Activated CD8-positive, alpha-beta T cell treated with anti-CD3 and anti-CD28 coated beads, Interleukin-2, amount 10 ng/mL, durations not matched to agents 7 days and 5 days (primary cell): Measurements from ENCODE around the gene SLCO4A1. TPM values are rescaled to one million over a fixed set of nuclear protein-coding genes. Genes with fewer than 3 reads are reported as not detected.

ENCODE experiments used
- ATAC-seq: fragments of 150-1000 bp; cut with Tn5 transposase; one replicate; pipeline ENCODE4 v1.10.0; 2021; ENCODE audit warnings: moderate library complexity
- CTCF ChIA-PET: fragments of 350-600 bp; sonication (Branson Sonifier 250); formaldehyde crosslinking; loops from one replicate; lab custom pipeline; 2021; ENCODE audit warnings: antibody characterized with exemption; lab: Charles Lee
- POLR2A ChIA-PET: fragments of 350-600 bp; sonication (Branson Sonifier 250); formaldehyde crosslinking; loops from one replicate; lab custom pipeline; 2021; ENCODE audit warnings: antibody characterized with exemption; lab: Charles Lee
- DNase-seq: peaks from one replicate; pipeline ENCODE4 v3.0.0-alpha.2; 2020
- H3K27ac Mint-ChIP-seq: one replicate; pipeline ENCODE4 v1.8.0; 2021; ENCODE audit warnings: mild to moderate bottlenecking, mixed read lengths
- H3K27me3 Mint-ChIP-seq: one replicate; pipeline ENCODE4 v1.8.0; 2021; ENCODE audit warnings: low read depth, mixed read lengths
- H3K36me3 Mint-ChIP-seq: one replicate; pipeline ENCODE4 v1.8.0; 2021; ENCODE audit warnings: low read depth, mixed read lengths
- H3K4me1 Mint-ChIP-seq: one replicate; pipeline ENCODE4 v1.8.0; 2021; ENCODE audit warnings: low read depth, mixed read lengths
- H3K4me3 Mint-ChIP-seq: one replicate; pipeline ENCODE4 v1.8.0; 2021; ENCODE audit warnings: mild to moderate bottlenecking, mixed read lengths
- H3K9me3 Mint-ChIP-seq: one replicate; pipeline ENCODE4 v1.8.0; 2022; ENCODE audit warnings: mixed read lengths; ENCODE audit not compliant: insufficient read depth
- total RNA-seq, 2 experiments: library from RNA; stranded (reverse); gene quantifications; one replicate each; pipeline ENCODE4 v1.2.3, GENCODE V29; 2021

SLCO4A1 gene
- total RNA-seq, 2 experiments from 2014 or later = 79.4 to 79.9 TPM

- no peak for DNase-seq
- Mint-ChIP-seq H3K4me3 (no peak overlapping the region), H3K27ac (no peak overlapping the region), H3K4me1 (peaks cover 35% of the 10 kb centered on the region), H3K27me3 (peaks cover 11% of the 10 kb centered on the region), H3K36me3 (no peaks in the 10 kb centered on the region), H3K9me3 (no peaks in the 10 kb centered on the region)
- ChIA-PET POLR2A (no interaction called here), CTCF (interaction anchor here (3.3 kb wide), 1 partner anchor 10 kb away, joined by 23 read pairs; no protein-coding TSS in a partner anchor)
- no peak for ATAC-seq
Observed at GRCh38 chr20:62607366-62608217, 34.7 kb upstream of the SLCO4A1 start.

GRCh38 chr20:62608218-62608565 lies 34.1 kb upstream of the SLCO4A1 start:
- no peak overlapping the region for H3K4me3 Mint-ChIP-seq

GRCh38 chr20:62609279-62609720 lies 33.0 kb upstream of the SLCO4A1 start:
- no peaks in the 10 kb centered on the region for H3K9me3 Mint-ChIP-seq
- CTCF ChIA-PET = no interaction called here
- no peaks in the 10 kb centered on the region for H3K36me3 Mint-ChIP-seq
- no peak overlapping the region for H3K27ac Mint-ChIP-seq
- ATAC-seq (no peak), DNase-seq (no peak)
- POLR2A ChIA-PET = no interaction called here
- H3K27me3 Mint-ChIP-seq = peaks cover 16% of the 10 kb centered on the region
- no peak overlapping the region for H3K4me3 Mint-ChIP-seq
- H3K4me1 Mint-ChIP-seq = peaks cover 19% of the 10 kb centered on the region

More at GRCh38 chr20:62608218-62608565, 34.1 kb upstream of the SLCO4A1 start:
- POLR2A ChIA-PET = no interaction called here
- Mint-ChIP-seq H3K4me1 (peaks cover 29% of the 10 kb centered on the region), H3K27ac (no peak overlapping the region), H3K9me3 (no peaks in the 10 kb centered on the region), H3K36me3 (no peaks in the 10 kb centered on the region), H3K27me3 (peaks cover 12% of the 10 kb centered on the region)
- CTCF ChIA-PET = interaction anchor here (3.3 kb wide), 1 partner anchor 9 kb away, joined by 23 read pairs; no protein-coding TSS in a partner anchor
- ATAC-seq (no peak), DNase-seq (no peak)

- no peaks in the 10 kb centered on the region for H3K36me3 Mint-ChIP-seq
- no peak overlapping the region for H3K4me3 Mint-ChIP-seq
- DNase-seq (no peak), ATAC-seq (no peak)
- POLR2A ChIA-PET = interaction anchor here (0.6 to 0.9 kb wide), 2 partner anchors 9 to 977 kb away, joined by 3 to 4 read pairs; no protein-coding TSS in a partner anchor
- no peaks in the 10 kb centered on the region for H3K9me3 Mint-ChIP-seq
- H3K27me3 Mint-ChIP-seq = peaks cover 19% of the 10 kb centered on the region
- H3K27ac Mint-ChIP-seq = no peak overlapping the region
- CTCF ChIA-PET = interaction anchor here (1.0 kb wide), 1 partner anchor 110 kb away, joined by 5 read pairs; no protein-coding TSS in a partner anchor
- H3K4me1 Mint-ChIP-seq = peaks cover 12% of the 10 kb centered on the region
Observed at GRCh38 chr20:62609811-62610757, 32.2 kb upstream of the SLCO4A1 start.

- peaks cover 4% of the 10 kb centered on the region for H3K4me1 Mint-ChIP-seq
- no peak for ATAC-seq
Observed at GRCh38 chr20:62611012-62611411, 31.3 kb upstream of the SLCO4A1 start.

GRCh38 chr20:62611819-62612218 lies 30.5 kb upstream of the SLCO4A1 start:
- peaks cover 23% of the 10 kb centered on the region for H3K27me3 Mint-ChIP-seq
- CTCF ChIA-PET = interaction anchor here (1.6 kb wide), 1 partner anchor 202 kb away, joined by 5 read pairs; no protein-coding TSS in a partner anchor
- POLR2A ChIA-PET = no interaction called here

More at GRCh38 chr20:62611012-62611411, 31.3 kb upstream of the SLCO4A1 start:
- ChIA-PET POLR2A (interaction anchor here (0.9 kb wide), 1 partner anchor 9 kb away, joined by 4 read pairs; no protein-coding TSS in a partner anchor), CTCF (interaction anchor here (1.0 kb wide), 1 partner anchor 111 kb away, joined by 5 read pairs; no protein-coding TSS in a partner anchor)
- no peak for DNase-seq
- Mint-ChIP-seq H3K4me3 (no peak overlapping the region), H3K27ac (no peak overlapping the region), H3K36me3 (no peaks in the 10 kb centered on the region), H3K27me3 (peaks cover 23% of the 10 kb centered on the region), H3K9me3 (no peaks in the 10 kb centered on the region)

GRCh38 chr20:62614085-62614960 lies 28.0 kb upstream of the SLCO4A1 start:
- no peaks in the 10 kb centered on the region for H3K36me3 Mint-ChIP-seq
- DNase-seq = no peak
- no peak overlapping the region for H3K27ac Mint-ChIP-seq
- no peak for ATAC-seq
- H3K4me1 Mint-ChIP-seq = peaks cover 30% of the 10 kb centered on the region
- ChIA-PET POLR2A (no interaction called here), CTCF (interaction anchor here (1.1 to 1.4 kb wide), 4 partner anchors 11 to 115 kb away, joined by 3 to 7 read pairs (median 4); no protein-coding TSS in a partner anchor)
- H3K9me3 Mint-ChIP-seq = no peaks in the 10 kb centered on the region
- H3K27me3 Mint-ChIP-seq = peaks cover 23% of the 10 kb centered on the region
- H3K4me3 Mint-ChIP-seq = no peak overlapping the region

More at GRCh38 chr20:62611819-62612218, 30.5 kb upstream of the SLCO4A1 start:
- Mint-ChIP-seq H3K36me3 (no peaks in the 10 kb centered on the region), H3K27ac (no peak overlapping the region), H3K9me3 (no peaks in the 10 kb centered on the region), H3K4me3 (no peak overlapping the region), H3K4me1 (peaks cover 5% of the 10 kb centered on the region)
- ATAC-seq = no peak
- DNase-seq = no peak

GRCh38 chr20:62614961-62615680 lies 27.2 kb upstream of the SLCO4A1 start:
- peaks cover 23% of the 10 kb centered on the region for H3K27me3 Mint-ChIP-seq
- CTCF ChIA-PET = interaction anchor here (1.1 to 1.4 kb wide), 2 partner anchors 11 to 116 kb away, joined by 4 read pairs; no protein-coding TSS in a partner anchor

GRCh38 chr20:62615750-62616251 lies 26.5 kb upstream of the SLCO4A1 start:
- DNase-seq = no peak
- peaks cover 19% of the 10 kb centered on the region for H3K27me3 Mint-ChIP-seq
- no peak for ATAC-seq
- CTCF ChIA-PET = interaction anchor here (0.8 to 2.7 kb wide), 5 partner anchors 12 to 121 kb away, joined by 3 to 30 read pairs (median 4); no protein-coding TSS in a partner anchor
- no peak overlapping the region for H3K27ac Mint-ChIP-seq
- POLR2A ChIA-PET = no interaction called here
- peaks cover 35% of the 10 kb centered on the region for H3K4me1 Mint-ChIP-seq
- H3K36me3 Mint-ChIP-seq = no peaks in the 10 kb centered on the region
- no peaks in the 10 kb centered on the region for H3K9me3 Mint-ChIP-seq
- H3K4me3 Mint-ChIP-seq = no peak overlapping the region

More at GRCh38 chr20:62614961-62615680, 27.2 kb upstream of the SLCO4A1 start:
- Mint-ChIP-seq H3K9me3 (no peaks in the 10 kb centered on the region), H3K4me3 (no peak overlapping the region), H3K27ac (no peak overlapping the region), H3K36me3 (no peaks in the 10 kb centered on the region), H3K4me1 (peaks cover 31% of the 10 kb centered on the region)
- no peak for DNase-seq
- POLR2A ChIA-PET = no interaction called here
- ATAC-seq = no peak
